ENCODE results near the gene KL.

Gene KL

GRCh38 chr13:33053397-33054066 is 37.3 kb downstream of the KL start (continued):
- TF ChIP-seq ZNF510 (tag by site-specific recombination; IDR thresholded peaks at IDR 0.05; ENCODE audit: insufficient replicate concordance) (no peak), ZNF133 (tag by site-specific recombination; IDR thresholded peaks at IDR 0.05) (no peak), HOXC10 (CRISPR knock-in tag; IDR thresholded peaks at IDR 0.05) (no peak), ZNF114 (tag by site-specific recombination; IDR thresholded peaks at IDR 0.05) (no peak), ZNF473 (tag by site-specific recombination; IDR thresholded peaks at IDR 0.05) (no peak), BCL6B (tag by site-specific recombination; IDR thresholded peaks at IDR 0.05) (no peak), ZNF76 (tag by site-specific recombination; IDR thresholded peaks at IDR 0.05; ENCODE audit: borderline replicate concordance, low read depth) (no peak), KLF8 (tag by site-specific recombination; IDR thresholded peaks at IDR 0.05) (no peak)

- Histone ChIP-seq H3K9me3 (ENCODE audit: control insufficient read depth, insufficient read depth, low read depth, low read length) (no peaks in the 10 kb centered on the region), H3K4me1 (ENCODE audit: control insufficient read depth, insufficient read depth, low read length) (no peaks in the 10 kb centered on the region), H3K36me3 (ENCODE audit: control insufficient read depth in 2 of 2, insufficient read depth in 1 of 2, low read length in 2 of 2) (no peaks in the 10 kb centered on the region), H3K4me3 (ENCODE audit: low read depth, low read length) (no peak overlapping the region), H3K27ac (ENCODE audit: extremely low read depth, low read depth, low read length) (no peak overlapping the region)
- ChIA-PET CTCF (interaction anchor here (0.6 to 0.8 kb wide), 3 partner anchors 11 to 20 kb away, joined by 3 to 6 read pairs (median 4); no protein-coding TSS in a partner anchor), POLR2A (no interaction called here)
- TF ChIP-seq ZNF335 (tag by site-specific recombination; conservative IDR thresholded peaks at IDR 0.05) (no peak), ZFP69B (tag by site-specific recombination; IDR thresholded peaks at IDR 0.05) (no peak), ZNF670 (tag by site-specific recombination; IDR thresholded peaks at IDR 0.05; ENCODE audit: low read depth) (no peak), ZNF449 (tag by site-specific recombination; IDR thresholded peaks at IDR 0.05) (no peak), ZBTB21 (tag by site-specific recombination; IDR thresholded peaks at IDR 0.05) (no peak), BCL11A (tag by site-specific recombination; IDR thresholded peaks at IDR 0.05; ENCODE audit: low read depth) (no peak), ZBTB11 (tag by site-specific recombination; conservative IDR thresholded peaks at IDR 0.05; ENCODE audit: low read depth) (no peak), HOXC10 (CRISPR knock-in tag; IDR thresholded peaks at IDR 0.05) (no peak), KLF1 (tag by site-specific recombination; IDR thresholded peaks at IDR 0.05) (no peak), ZNF155 (tag by site-specific recombination; IDR thresholded peaks at IDR 0.05) (no peak), ZNF350 (tag by site-specific recombination; IDR thresholded peaks at IDR 0.05) (no peak), ZNF513 (tag by site-specific recombination; IDR thresholded peaks at IDR 0.05) (no peak), ZNF76 (tag by site-specific recombination; IDR thresholded peaks at IDR 0.05; ENCODE audit: borderline replicate concordance, low read depth) (no peak)
These were observed 41.0 kb downstream of the KL start for GRCh38 chr13:33057019-33057780.

Data from HEK293 (cell line).